Pons (tissue), 1 donor: Measurements from ENCODE around the gene VWA7.

Source experiments
- DNase-seq: peaks from one replicate; pipeline ENCODE4 v3.0.0-alpha.2; 2016; ENCODE audit warnings: low spot score

Gene VWA7

GRCh38 chr6:31729515-31729978 is 47.6 kb downstream of the VWA7 start:
- DNase-seq, result peak; percentile 81

GRCh38 chr6:31728767-31729514 is 48.2 kb downstream of the VWA7 start, which contains the start of gene DDAH2:
Gene DDAH2 (minus strand): TSS chr6:31729299. CDS start chr6:31729161, 138 bp downstream.
- DNase-seq, result no peak

GRCh38 chr6:31727717-31728671 is 49.1 kb downstream of the VWA7 start:
- DNase-seq, result no peak

- DNase-seq, result no peak
Observed at GRCh38 chr6:31727034-31727716, 50.0 kb downstream of the VWA7 start.

- no peak for DNase-seq
Observed at GRCh38 chr6:31725502-31726350, 51.4 kb downstream of the VWA7 start.

- no peak for DNase-seq
Observed at GRCh38 chr6:31723980-31724691, 53.0 kb downstream of the VWA7 start.

GRCh38 chr6:31723245-31723979 is 53.7 kb downstream of the VWA7 start, which contains the start of gene MPIG6B:
Gene MPIG6B (plus strand): TSS chr6:31723373. CDS start chr6:31723384, 11 bp downstream.
- no peak for DNase-seq

GRCh38 chr6:31722173-31722572 is 55.0 kb downstream of the VWA7 start:
- no peak for DNase-seq

GRCh38 chr6:31721351-31722020 is 55.6 kb downstream of the VWA7 start, which contains the start of gene LY6G6C:
Gene LY6G6C (minus strand): TSS chr6:31721746. CDS start chr6:31721679, 67 bp downstream.
- no peak for DNase-seq

GRCh38 chr6:31720196-31720770 is 56.8 kb downstream of the VWA7 start:
- DNase-seq, result no peak

- no peak for DNase-seq
Observed at GRCh38 chr6:31719001-31719400, 58.1 kb downstream of the VWA7 start.

- DNase-seq, result no peak
Observed at GRCh38 chr6:31718265-31718664, 58.9 kb downstream of the VWA7 start.

GRCh38 chr6:31717499-31718222 is 59.5 kb downstream of the VWA7 start:
- DNase-seq, result no peak
